GM15510 (cell line): ENCODE results near the gene PDLIM1.

Experiments
- POLR2A ChIP-seq: IDR thresholded peaks from 3 replicates; pipeline ENCODE4 v1.6.1; 2011; ENCODE audit warnings: borderline replicate concordance; ENCODE audit not compliant: insufficient read length; ENCODE audit errors: extremely low read depth

Gene PDLIM1, protein sequence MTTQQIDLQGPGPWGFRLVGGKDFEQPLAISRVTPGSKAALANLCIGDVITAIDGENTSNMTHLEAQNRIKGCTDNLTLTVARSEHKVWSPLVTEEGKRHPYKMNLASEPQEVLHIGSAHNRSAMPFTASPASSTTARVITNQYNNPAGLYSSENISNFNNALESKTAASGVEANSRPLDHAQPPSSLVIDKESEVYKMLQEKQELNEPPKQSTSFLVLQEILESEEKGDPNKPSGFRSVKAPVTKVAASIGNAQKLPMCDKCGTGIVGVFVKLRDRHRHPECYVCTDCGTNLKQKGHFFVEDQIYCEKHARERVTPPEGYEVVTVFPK

DNA sequence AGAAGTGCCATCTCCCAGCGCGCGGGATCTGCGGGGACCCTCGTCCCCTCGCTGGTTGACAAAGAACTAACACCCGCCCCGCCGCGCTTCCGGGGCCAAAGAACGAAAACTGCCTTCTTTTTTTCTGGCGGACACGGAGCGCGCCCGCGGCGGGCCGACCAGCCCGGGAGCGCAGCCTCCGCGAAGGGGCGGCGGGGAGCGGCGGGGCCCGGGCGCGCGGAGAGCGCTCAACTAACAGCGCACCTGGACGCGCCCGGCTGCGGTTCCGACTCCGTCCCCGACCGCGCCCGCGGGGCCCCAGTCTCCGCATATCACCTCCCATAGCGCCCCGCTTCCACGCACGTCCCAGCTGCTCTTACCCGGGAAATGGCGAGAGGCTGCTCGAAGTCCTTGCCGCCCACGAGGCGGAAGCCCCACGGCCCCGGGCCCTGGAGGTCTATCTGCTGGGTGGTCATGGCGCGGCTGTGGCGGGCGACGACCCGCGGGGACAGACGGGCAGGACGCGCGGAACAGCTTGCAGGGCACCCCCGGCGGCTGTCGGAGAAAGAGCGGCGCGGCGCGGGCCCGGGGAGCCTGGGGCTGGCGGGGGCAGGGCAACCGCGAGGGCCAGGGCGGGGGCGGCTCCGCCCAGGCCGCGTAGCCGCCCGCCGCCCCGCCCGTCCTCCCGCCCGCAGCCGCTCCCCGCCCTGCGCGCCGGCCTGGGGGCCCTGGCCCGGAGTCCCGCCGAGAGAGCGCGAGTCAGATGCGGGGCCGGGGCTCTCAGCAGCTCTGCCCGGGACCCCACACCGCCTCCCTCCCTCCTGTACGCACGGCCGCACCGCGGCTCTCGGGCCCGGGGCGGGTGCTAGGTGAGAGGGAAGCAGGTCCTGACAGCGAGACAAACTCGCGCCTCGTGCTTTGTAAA lies at the start of gene PDLIM1:
Gene PDLIM1 (minus strand): TSS at position 543 of the 904 bp plus-strand sequence. CDS start 88 bp downstream, at position 455.
- TF ChIP-seq POLR2A: peak; percentile 83

GRCh38 chr10:95339863-95340262 lies 49.1 kb upstream of the PDLIM1 start:
- no peak for TF ChIP-seq POLR2A

DNA sequence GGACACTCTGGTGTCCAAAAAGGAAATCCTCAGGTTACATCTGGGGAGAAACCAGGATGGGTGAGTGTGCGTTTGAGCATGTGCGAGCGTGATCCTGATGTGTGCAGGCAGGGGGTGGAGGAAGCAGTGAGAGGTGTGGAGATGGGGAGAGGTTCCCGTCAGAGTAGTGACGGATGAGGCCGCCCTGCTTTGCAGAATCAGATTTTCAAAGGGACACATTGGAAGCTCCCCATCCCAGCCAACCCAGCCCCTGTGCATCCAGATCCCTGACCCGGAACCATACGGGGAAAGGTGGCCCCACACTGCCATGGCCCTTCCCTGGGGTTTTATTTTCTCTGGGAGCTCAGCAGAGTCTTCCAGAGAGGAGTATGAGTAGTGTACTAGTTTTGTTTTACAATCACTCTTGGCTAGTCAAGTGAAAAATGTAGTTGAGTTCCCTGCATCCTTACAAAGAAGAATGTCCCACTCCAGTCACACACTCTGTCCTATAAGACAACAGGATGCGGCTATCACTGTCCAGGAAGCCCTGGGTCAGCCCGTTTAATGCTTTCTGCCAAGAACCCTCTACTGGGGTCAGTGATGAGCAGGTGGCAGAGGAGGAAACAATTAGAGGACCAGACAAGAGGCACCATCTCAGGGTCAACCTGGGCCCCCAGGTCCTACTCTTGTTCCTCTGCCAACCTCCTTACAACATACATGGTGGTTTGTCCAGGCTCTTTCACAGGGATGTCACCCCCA lies 46.8 kb upstream of the PDLIM1 start:
- TF ChIP-seq POLR2A: no peak

DNA sequence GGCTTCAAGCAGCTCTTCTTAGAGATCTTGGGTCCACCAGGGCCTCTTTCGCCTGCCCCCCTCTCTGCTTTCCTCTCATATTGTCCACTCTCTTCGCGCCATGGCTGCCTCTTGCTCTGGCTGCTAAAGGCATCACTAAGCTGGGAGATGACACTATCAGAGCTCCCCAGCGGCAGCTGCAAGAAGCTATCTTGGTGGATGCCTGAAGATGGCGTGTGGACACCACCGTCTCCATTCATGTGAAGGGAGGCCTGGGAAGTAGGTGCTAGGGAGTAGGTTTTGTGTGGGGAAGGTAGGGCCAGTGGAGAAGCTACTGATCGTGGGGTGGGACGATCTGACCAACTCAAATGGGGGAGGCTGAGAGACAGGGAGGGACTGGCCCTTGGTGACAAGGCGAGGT lies 45.9 kb upstream of the PDLIM1 start:
- TF ChIP-seq POLR2A: no peak

DNA sequence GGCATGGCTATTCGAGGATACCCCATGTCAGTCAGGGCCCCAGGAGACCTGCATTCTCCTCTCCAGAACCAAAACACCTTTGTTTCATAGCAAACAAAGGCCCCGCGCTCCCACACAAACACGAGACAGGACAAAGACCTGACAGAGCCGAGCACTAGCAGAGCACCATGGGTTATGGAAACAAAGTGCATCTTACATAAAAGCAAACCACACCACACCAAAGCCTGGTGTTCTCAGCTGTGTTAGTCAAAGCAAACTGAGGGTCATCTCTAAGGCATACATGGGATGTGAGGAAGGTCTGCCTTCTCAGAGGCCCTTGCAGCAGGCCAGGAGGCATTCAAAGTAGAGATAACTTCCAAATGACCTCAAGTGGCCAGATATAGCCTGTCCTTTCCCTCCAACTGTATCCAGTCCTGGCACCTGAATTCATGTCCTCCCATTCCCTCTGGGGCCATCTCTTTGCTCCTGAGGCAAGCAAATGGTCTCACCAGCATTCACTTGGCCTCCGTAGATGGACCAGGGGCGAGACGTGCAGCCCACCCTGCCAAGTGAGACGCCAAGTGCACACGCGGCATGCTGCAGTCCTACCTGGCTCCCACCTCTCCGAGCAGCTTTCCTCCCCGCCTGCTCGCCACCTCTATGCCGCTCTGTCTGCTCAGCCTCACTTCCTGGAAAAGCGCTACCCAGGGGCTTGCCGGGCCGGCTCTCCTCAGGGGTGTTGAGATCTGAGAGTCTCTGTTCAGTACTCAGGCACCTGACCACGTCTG lies 45.3 kb upstream of the PDLIM1 start:
- TF ChIP-seq POLR2A: no peak

- no peak for TF ChIP-seq POLR2A
These were observed 44.0 kb upstream of the PDLIM1 start for GRCh38 chr10:95334805-95335144.

GRCh38 chr10:95333997-95334804 lies 43.4 kb upstream of the PDLIM1 start:
- TF ChIP-seq POLR2A: no peak

- no peak for TF ChIP-seq POLR2A
These were observed 42.0 kb upstream of the PDLIM1 start for GRCh38 chr10:95332666-95333249.

DNA sequence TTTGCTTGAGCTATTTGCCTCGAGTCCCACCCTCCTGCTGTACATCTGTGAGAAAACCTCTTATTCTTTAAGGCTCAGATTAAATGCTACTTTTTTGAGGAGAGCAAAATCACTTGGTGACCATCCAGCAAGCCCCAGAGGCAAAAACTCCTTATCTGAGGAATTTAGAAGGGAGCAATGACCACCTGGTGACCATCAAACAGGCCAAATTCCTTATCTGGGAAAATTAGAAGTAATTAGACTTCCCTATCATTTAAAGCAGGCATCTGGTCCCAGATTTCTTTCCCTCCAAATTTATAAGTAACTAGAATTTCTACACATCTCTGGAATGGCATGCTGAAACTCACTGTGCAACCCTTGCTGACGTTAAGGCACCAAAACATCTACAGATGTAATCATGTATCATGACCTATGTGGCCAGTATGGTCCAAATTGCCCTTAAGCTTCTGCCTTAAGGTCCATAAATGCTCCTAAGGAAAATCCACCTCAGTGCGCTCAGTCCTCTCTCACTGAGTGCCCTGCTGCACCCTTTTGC lies 40.9 kb upstream of the PDLIM1 start:
- no peak for TF ChIP-seq POLR2A

- TF ChIP-seq POLR2A: no peak
These were observed 40.2 kb upstream of the PDLIM1 start for GRCh38 chr10:95330966-95331453.

GRCh38 chr10:95329296-95329695 lies 38.5 kb upstream of the PDLIM1 start:
- no peak for TF ChIP-seq POLR2A

GRCh38 chr10:95328013-95328412 lies 37.2 kb upstream of the PDLIM1 start:
- no peak for TF ChIP-seq POLR2A

GRCh38 chr10:95327367-95327766 lies 36.6 kb upstream of the PDLIM1 start:
- no peak for TF ChIP-seq POLR2A
